AG04449 (cell line): ENCODE measurements around the gene TPCN2.

Source experiments
- CTCF ChIA-PET: fragments of 350-600 bp; formaldehyde crosslinking; extraction: SDS; loops from one replicate; lab custom pipeline; 2021; ENCODE audit warnings: antibody characterized with exemption; lab: Yijun Ruan, JAX
- POLR2A ChIA-PET: fragments of 400-600, 350-600 bp; formaldehyde crosslinking; extraction: SDS; loops from one replicate; lab custom pipeline; 2020; ENCODE audit warnings: antibody characterized with exemption, inconsistent platforms; lab: Yijun Ruan, JAX
- DNase-seq: peaks from one replicate; pipeline ENCODE4 v3.0.0-alpha.2; 2010; ENCODE audit warnings: low read depth, low spot score
- H3K4me3 ChIP-seq: 2 replicates; pipeline ENCODE4 v1.5.1; 2011; ENCODE audit warnings: low read depth, mild to moderate bottlenecking, control low read depth, low read length
- TF ChIP-seq, protein P1 (sequence below): IDR thresholded peaks from one replicate; pipeline ENCODE4 v1.5.1; 2011; ENCODE audit warnings: mild to moderate bottlenecking, moderate library complexity, low read length, control low read depth, inconsistent platforms; ENCODE audit not compliant: insufficient read depth; ENCODE audit errors: missing control alignments

The TPCN2 gene

DNA sequence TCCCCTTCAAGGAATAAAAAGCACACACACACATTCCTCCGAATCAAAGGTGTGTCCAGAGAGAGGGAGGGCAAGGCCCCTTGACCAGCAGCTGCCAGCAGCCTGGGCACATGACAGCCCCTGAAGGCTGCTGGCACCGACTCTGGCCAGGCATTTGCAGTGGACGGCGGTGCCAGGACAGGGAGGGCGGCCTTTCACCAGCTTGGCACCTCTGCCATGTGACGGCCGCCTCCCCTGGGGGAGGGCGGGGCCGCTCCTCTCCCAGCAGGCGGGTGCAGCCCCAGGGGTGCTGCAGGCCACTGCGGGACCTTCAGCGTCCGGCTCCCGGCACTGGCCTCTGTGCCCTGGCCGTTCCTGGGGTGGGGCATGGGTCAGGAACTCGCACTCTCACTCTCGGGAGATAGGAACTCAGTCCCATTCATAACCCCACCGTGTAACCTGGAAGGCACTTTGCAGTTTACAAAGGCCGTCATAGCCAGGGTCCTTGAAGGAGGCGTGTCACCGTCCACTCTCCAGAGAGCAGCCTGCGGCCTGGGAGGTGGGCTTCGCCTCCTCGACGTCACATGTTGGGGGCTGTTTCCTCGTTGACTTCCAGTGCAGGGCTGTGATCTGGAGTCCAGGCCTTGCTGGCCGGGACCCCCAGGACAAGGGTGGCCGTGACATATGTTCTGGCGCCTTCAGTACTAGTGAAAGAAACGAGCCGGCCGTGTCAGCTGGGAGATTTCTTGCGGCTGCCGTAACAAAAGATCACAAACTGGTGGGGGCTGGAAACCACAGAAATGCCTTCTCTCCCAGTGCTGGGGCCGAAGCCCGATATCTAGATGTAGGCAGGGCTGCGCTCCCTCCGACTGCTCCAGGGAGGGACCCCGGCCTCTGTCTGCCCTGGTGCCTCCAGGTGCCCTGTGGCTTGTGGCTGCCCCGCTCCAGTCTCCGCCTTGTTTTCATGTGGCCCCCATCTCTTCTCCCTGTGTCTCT lies 67.1 kb downstream of the TPCN2 start:
- ChIA-PET CTCF (interaction anchor here (0.9 to 3.5 kb wide), 5 partner anchors 14 to 528 kb away, joined by 3 to 24 read pairs (median 10); no protein-coding TSS in a partner anchor), POLR2A (no interaction called here)
- no peak for DNase-seq
- H3K4me3 ChIP-seq, result no peak overlapping the region
- TF ChIP-seq, protein P1, sequence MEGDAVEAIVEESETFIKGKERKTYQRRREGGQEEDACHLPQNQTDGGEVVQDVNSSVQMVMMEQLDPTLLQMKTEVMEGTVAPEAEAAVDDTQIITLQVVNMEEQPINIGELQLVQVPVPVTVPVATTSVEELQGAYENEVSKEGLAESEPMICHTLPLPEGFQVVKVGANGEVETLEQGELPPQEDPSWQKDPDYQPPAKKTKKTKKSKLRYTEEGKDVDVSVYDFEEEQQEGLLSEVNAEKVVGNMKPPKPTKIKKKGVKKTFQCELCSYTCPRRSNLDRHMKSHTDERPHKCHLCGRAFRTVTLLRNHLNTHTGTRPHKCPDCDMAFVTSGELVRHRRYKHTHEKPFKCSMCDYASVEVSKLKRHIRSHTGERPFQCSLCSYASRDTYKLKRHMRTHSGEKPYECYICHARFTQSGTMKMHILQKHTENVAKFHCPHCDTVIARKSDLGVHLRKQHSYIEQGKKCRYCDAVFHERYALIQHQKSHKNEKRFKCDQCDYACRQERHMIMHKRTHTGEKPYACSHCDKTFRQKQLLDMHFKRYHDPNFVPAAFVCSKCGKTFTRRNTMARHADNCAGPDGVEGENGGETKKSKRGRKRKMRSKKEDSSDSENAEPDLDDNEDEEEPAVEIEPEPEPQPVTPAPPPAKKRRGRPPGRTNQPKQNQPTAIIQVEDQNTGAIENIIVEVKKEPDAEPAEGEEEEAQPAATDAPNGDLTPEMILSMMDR, result no peak

DNA sequence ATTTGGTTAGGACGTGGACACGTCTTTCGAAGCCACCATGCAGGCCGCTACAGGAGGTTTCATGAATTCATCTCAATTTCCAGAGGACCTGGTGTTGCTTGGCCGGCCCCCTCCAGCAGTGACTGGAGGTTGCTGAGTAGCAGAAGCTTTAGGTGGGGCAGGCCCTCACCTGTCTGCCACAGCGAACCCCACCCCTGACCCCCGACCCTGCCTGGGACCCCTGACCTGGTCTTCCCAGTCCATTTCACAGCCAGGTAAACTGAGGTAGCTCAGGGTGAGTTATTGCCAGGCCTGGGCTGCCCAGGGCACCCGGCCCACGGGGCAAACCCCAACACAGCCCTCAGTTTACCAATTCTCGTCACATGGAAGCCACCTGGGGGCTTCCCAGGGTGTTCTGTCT lies 67.9 kb downstream of the TPCN2 start:
- ChIA-PET POLR2A (no interaction called here), CTCF (interaction anchor here (1.0 to 1.5 kb wide), 3 partner anchors 15 to 552 kb away, joined by 3 to 10 read pairs (median 4); no protein-coding TSS in a partner anchor)
- no peak overlapping the region for H3K4me3 ChIP-seq
- TF ChIP-seq, protein P1, result no peak
- no peak for DNase-seq

DNA sequence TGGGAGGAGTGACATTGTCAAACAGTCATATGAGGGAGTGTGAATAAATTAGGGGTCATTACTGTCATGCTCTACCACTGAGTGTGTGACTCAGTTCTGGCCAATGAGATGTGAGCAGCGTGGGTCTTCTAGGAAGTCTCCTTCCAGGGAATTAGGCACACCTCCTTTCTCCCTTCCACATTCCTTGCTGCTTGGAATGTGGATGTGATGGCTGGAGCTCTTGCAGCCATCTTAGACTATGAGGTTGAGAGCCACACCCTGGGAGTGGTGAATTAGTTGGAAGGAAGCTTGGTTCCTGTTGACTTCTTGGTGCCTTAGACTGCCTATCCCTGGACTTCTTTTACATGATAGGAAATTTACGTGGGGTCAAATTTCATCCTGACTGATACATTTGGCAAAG lies 70.5 kb downstream of the TPCN2 start:
- H3K4me3 ChIP-seq, result no peak overlapping the region
- DNase-seq, result no peak
- TF ChIP-seq, protein P1, result no peak
- ChIA-PET CTCF (interaction anchor here (1.1 to 2.4 kb wide), 2 partner anchors 12 to 17 kb away, joined by 3 to 15 read pairs; no protein-coding TSS in a partner anchor), POLR2A (no interaction called here)

DNA sequence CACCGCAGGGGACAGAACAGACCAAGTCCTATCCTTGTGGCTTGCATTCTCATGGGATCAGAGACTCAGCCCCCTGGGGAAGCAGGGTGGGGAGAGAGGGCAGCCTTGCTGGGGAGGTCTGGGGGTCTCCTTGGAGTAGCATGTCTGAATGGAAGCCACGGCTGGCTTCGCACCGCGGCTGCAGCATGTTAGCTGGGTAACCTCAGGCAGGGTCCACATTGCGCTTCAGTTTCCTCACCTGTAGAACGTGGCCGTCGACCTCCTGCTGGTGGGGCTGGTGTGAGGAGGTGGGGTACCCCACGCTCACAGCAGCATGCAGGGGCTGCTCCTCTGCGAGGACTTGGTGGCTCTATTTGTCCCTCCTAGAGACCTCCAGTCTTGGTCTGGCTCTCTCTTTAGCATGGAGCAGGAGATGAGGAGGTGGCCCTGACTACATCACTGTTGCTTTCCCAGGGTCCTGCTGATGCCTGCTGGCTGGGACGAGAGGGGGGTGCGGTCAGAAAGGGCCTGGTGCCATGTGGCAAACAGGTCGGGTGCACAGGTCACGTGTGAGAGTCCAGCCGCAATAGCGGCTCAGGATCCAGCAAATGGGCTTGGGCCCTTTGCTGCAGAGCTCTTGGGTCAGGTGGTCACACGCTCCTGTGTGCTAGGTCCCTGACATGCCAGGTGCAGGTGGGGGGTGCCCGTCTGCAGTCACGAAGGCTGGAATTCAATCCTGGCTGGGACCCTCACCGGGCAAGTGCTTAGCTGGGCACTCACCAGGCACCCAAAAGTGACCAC lies 71.6 kb downstream of the TPCN2 start:
- TF ChIP-seq, protein P1, result no peak
- CTCF ChIA-PET, result interaction anchor here (0.7 to 2.4 kb wide), 4 partner anchors 11 to 551 kb away, joined by 3 to 15 read pairs (median 5); no protein-coding TSS in a partner anchor
- H3K4me3 ChIP-seq, result no peak overlapping the region
- no peak for DNase-seq
- POLR2A ChIA-PET, result no interaction called here

DNA sequence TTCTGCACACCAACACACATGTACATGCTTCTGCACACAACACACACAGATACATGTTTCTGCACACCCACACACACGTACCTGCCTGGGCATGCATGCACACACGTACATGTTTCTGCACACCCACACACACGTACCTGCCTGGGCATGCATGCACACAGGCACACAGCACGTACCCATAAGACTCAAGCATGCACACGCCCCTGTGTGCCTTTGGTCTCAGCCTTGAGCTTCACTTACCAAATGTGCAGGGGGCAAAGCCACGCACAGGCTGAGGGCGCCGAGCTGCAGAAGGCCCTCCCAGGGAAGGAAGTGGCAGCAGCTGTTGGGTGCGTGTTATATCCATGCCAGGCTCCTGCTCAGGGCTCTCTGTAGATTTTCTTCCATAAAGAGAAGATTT lies 72.3 kb downstream of the TPCN2 start:
- ChIA-PET POLR2A (no interaction called here), CTCF (interaction anchor here (1.5 kb wide), 1 partner anchor 11 kb away, joined by 7 read pairs; no protein-coding TSS in a partner anchor)
- TF ChIP-seq, protein P1, result no peak
- H3K4me3 ChIP-seq, result no peak overlapping the region
- DNase-seq, result no peak
